ENCODE results near the gene PPHLN1. TPM values are rescaled to one million over a fixed set of nuclear protein-coding genes. Genes with fewer than 3 reads are reported as not detected.

PPHLN1 gene
- total RNA-seq, 4 donors from 2014 or later = 44.9 to 324 (median 59.6) TPM

DNA sequence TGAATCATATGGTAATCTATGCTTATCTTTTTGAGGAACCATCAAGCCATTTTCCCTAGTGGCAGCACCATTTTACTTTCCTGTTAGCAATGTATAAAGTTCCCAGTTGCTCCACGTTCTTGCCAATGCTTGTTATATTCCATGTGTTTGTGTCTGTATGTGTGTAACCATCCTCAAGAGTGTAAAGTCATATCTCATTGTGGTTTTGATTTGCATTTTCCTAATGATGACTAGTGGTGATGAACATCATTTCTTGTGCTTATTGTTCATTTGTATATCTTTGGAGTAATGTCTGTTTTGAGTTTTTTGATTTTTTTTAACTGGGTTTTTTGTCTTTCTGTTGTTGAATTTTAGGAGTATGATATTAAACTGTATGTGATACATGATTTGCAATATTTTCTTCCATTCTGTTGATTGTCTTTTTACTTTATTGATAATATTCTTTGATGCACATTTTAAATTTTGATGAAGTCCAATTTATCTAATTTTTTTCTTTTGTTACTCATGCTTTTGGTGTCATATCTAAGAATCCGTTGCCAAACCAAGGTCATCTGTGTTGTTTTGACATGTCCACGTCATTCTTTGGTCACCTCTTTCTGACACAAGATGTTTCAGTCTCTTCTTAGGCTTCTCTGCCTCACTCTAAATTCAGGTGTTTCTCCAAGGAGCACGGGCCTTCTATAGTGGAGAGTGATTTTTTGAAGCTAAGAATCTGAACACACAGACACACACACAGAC lies 36.1 kb downstream of the PPHLN1 start:
- no peak for DNase-seq
- TF ChIP-seq EP300 (IDR thresholded peaks at IDR 0.05; ENCODE audit: low read depth) = no peak
- TF ChIP-seq POLR2AphosphoS5 (IDR thresholded peaks at IDR 0.05) = no peak
- TF ChIP-seq, protein P1, sequence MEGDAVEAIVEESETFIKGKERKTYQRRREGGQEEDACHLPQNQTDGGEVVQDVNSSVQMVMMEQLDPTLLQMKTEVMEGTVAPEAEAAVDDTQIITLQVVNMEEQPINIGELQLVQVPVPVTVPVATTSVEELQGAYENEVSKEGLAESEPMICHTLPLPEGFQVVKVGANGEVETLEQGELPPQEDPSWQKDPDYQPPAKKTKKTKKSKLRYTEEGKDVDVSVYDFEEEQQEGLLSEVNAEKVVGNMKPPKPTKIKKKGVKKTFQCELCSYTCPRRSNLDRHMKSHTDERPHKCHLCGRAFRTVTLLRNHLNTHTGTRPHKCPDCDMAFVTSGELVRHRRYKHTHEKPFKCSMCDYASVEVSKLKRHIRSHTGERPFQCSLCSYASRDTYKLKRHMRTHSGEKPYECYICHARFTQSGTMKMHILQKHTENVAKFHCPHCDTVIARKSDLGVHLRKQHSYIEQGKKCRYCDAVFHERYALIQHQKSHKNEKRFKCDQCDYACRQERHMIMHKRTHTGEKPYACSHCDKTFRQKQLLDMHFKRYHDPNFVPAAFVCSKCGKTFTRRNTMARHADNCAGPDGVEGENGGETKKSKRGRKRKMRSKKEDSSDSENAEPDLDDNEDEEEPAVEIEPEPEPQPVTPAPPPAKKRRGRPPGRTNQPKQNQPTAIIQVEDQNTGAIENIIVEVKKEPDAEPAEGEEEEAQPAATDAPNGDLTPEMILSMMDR (IDR thresholded peaks at IDR 0.05) = no peak
- TF ChIP-seq POLR2A (IDR thresholded peaks at IDR 0.05) = no peak
- WGBS, 2 donors (ENCODE audit: low coverage in 1 of 2) = 75 to 93% methylated on average over 4 of the region's 4 CpGs
- Histone ChIP-seq H3K36me3 (peaks cover 0 to 1% (median 0%) of the 10 kb centered on the region in 4 donors), H3K4me1 (no peaks in the 10 kb centered on the region), H3K9me3 (no peaks in the 10 kb centered on the region), H3K4me3 (no peak overlapping the region), H3K27ac (no peak overlapping the region), H3K27me3 (no peaks in the 10 kb centered on the region)
- in situ Hi-C loops (cut with MboI; ENCODE audit: low pct_ligation_motif_present in 1 of 4, low pct_unique_long_range_greater_than_20kb in 1 of 4, low sequenced_read_pairs in 3 of 4) = no loop called here
- intact Hi-C loops (cut with DNase I; ENCODE audit: low total_unique reads) = no loop called here

GRCh38 chr12:42362647-42363260 lies 36.8 kb downstream of the PPHLN1 start:
- in situ Hi-C loops (cut with MboI; ENCODE audit: low pct_ligation_motif_present in 1 of 4, low pct_unique_long_range_greater_than_20kb in 1 of 4, low sequenced_read_pairs in 3 of 4) (no loop called here), intact Hi-C loops (cut with DNase I; ENCODE audit: low total_unique reads) (no loop called here)
- Histone ChIP-seq H3K4me1 (no peaks in the 10 kb centered on the region), H3K9me3 (no peaks in the 10 kb centered on the region), H3K27ac (no peak overlapping the region), H3K27me3 (no peaks in the 10 kb centered on the region), H3K4me3 (no peak overlapping the region), H3K36me3 (no peaks in the 10 kb centered on the region)
- DNase-seq = no peak
- no peak for TF ChIP-seq POLR2A (IDR thresholded peaks at IDR 0.05)
- no peak for TF ChIP-seq EP300 (IDR thresholded peaks at IDR 0.05; ENCODE audit: low read depth)
- TF ChIP-seq, protein P1 (IDR thresholded peaks at IDR 0.05) = no peak
- TF ChIP-seq POLR2AphosphoS5 (IDR thresholded peaks at IDR 0.05) = no peak

GRCh38 chr12:42364692-42365091 lies 38.7 kb downstream of the PPHLN1 start:
- 40 to 78% methylated on average over 2 to 9 of the region's 9 CpGs for WGBS, 2 donors (ENCODE audit: low coverage in 1 of 2)
- H3K4me1 ChIP-seq = no peaks in the 10 kb centered on the region
- no peak overlapping the region for H3K4me3 ChIP-seq
- H3K27ac ChIP-seq = no peak overlapping the region
- DNase-seq = no peak
- intact Hi-C loops (cut with DNase I; ENCODE audit: low total_unique reads) = no loop called here
- H3K9me3 ChIP-seq = no peaks in the 10 kb centered on the region
- in situ Hi-C loops (cut with MboI; ENCODE audit: low pct_ligation_motif_present in 1 of 4, low pct_unique_long_range_greater_than_20kb in 1 of 4, low sequenced_read_pairs in 3 of 4) = no loop called here
- H3K36me3 ChIP-seq = no peaks in the 10 kb centered on the region
- H3K27me3 ChIP-seq = no peaks in the 10 kb centered on the region
- TF ChIP-seq, protein P1 (IDR thresholded peaks at IDR 0.05) = no peak
- TF ChIP-seq POLR2AphosphoS5 (IDR thresholded peaks at IDR 0.05) = no peak
- no peak for TF ChIP-seq EP300 (IDR thresholded peaks at IDR 0.05; ENCODE audit: low read depth)
- no peak for TF ChIP-seq POLR2A (IDR thresholded peaks at IDR 0.05)

DNA sequence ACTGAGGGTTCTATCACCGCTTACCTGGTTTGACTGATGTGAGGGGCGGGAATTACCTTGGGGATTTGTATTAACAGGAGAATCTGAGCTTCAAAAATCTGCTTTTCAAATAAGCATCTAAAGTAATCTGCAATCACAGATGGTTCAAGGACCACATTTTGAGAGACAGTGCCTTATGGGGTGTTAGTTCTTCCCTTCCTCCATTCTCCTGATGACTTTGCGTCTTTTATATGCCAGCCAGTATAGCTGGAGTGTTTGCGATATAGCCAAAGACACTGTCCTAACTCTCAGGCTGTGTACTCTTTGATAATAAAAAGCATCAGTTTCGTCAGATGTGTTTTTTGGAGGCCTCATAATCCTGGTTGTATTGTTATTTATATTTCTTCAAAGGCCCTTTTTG lies 39.5 kb downstream of the PPHLN1 start:
- TF ChIP-seq, protein P1 (IDR thresholded peaks at IDR 0.05) = no peak
- TF ChIP-seq EP300 (IDR thresholded peaks at IDR 0.05; ENCODE audit: low read depth) (no peak), POLR2A (IDR thresholded peaks at IDR 0.05) (no peak), POLR2AphosphoS5 (IDR thresholded peaks at IDR 0.05) (no peak)
- no peaks in the 10 kb centered on the region for H3K9me3 ChIP-seq
- no peak for DNase-seq
- no peaks in the 10 kb centered on the region for H3K36me3 ChIP-seq
- no peak overlapping the region for H3K27ac ChIP-seq
- intact Hi-C loops (cut with DNase I; ENCODE audit: low total_unique reads) (no loop called here), in situ Hi-C loops (cut with MboI; ENCODE audit: low pct_ligation_motif_present in 1 of 4, low pct_unique_long_range_greater_than_20kb in 1 of 4, low sequenced_read_pairs in 3 of 4) (no loop called here)
- H3K4me3 ChIP-seq = no peak overlapping the region
- H3K27me3 ChIP-seq = no peaks in the 10 kb centered on the region
- no peaks in the 10 kb centered on the region for H3K4me1 ChIP-seq
- WGBS, 2 donors (ENCODE audit: low coverage in 1 of 2) = 89 to 93% methylated on average over 5 of the region's 5 CpGs

Measured in transverse colon (tissue), 4 donors.